Suprapubic skin (tissue), 4 donors: ENCODE data around the gene TMEM81. TPM values are rescaled to one million over a fixed set of nuclear protein-coding genes. Genes with fewer than 3 reads are reported as not detected.

Source experiments
- DNase-seq, 2 donors: peaks; one replicate each; pipeline ENCODE4 v3.0.0-alpha.2; 2019; ENCODE audit warnings: low spot score in 2 of 2
- H3K27ac ChIP-seq: fragments of 200-600 bp; sonication (generic); one replicate; pipeline ENCODE4 v1.5.1; 2019
- H3K27me3 ChIP-seq: fragments of 200-600 bp; sonication (generic); one replicate; pipeline ENCODE4 v1.5.1; 2019
- H3K36me3 ChIP-seq: fragments of 200-600 bp; sonication (generic); one replicate; pipeline ENCODE4 v1.5.1; 2019
- H3K4me1 ChIP-seq: fragments of 200-600 bp; sonication (generic); one replicate; pipeline ENCODE4 v1.5.1; 2019
- H3K4me3 ChIP-seq: fragments of 200-600 bp; sonication (generic); one replicate; pipeline ENCODE4 v1.5.1; 2019; ENCODE audit warnings: mild to moderate bottlenecking
- H3K9me3 ChIP-seq: fragments of 200-600 bp; sonication (generic); one replicate; pipeline ENCODE4 v1.5.1; 2019
- CTCF ChIP-seq, 2 donors: fragments of 200-600 bp in 1 of 2; fragments of 450-650 bp in 1 of 2; sonication (generic) in 1 of 2; IDR thresholded peaks; one replicate each; pipeline ENCODE4 v1.5.1; 2016 to 2019; ENCODE audit warnings: antibody characterized with exemption in 2 of 2, mild to moderate bottlenecking in 1 of 2, moderate library complexity in 1 of 2
- EP300 ChIP-seq: sonication (generic); formaldehyde crosslinking; IDR thresholded peaks from one replicate; pipeline ENCODE4 v1.6.1; 2017; ENCODE audit warnings: antibody characterized with exemption
- POLR2A ChIP-seq, 2 donors: fragments of 450-650 bp; IDR thresholded peaks; one replicate each; pipeline ENCODE4 v1.6.1; 2017; ENCODE audit warnings: antibody characterized with exemption in 2 of 2, mild to moderate bottlenecking in 2 of 2, moderate library complexity in 2 of 2
- POLR2AphosphoS5 ChIP-seq, 3 donors: sonication (generic); formaldehyde crosslinking; IDR thresholded peaks; one replicate each; pipeline ENCODE4 v1.6.1; 2017; ENCODE audit warnings: antibody characterized with exemption in 3 of 3
- WGBS: methylation state at CpG from one replicate; pipeline ENCODE4 v1.1.5; 2018; 5-methylcytosine and 5-hydroxymethylcytosine counted together
- total RNA-seq, 4 donors: library from RNA; depleted of rRNA; stranded (reverse); fragments of >200 nt; gene quantifications; one replicate each; pipeline ENCODE4 v1.1.0, GENCODE V29; 2016

The TMEM81 gene
- total RNA-seq, 4 donors from 2014 or later: 0.76 to 4.7 (median 2.8) TPM

GRCh38 chr1:205071028-205071409 is 13.2 kb downstream of the TMEM81 start:
- no peak for TF ChIP-seq POLR2AphosphoS5 (IDR thresholded peaks at IDR 0.05)
- no peak for TF ChIP-seq POLR2A (IDR thresholded peaks at IDR 0.05)
- no peak for TF ChIP-seq EP300
- no peak for TF ChIP-seq CTCF (IDR thresholded peaks at IDR 0.05)
- Histone ChIP-seq H3K36me3 (no peaks in the 10 kb centered on the region), H3K27me3 (no peaks in the 10 kb centered on the region), H3K9me3 (no peaks in the 10 kb centered on the region), H3K4me3 (no peak overlapping the region), H3K4me1 (peaks cover 13% of the 10 kb centered on the region), H3K27ac (no peak overlapping the region)
- WGBS: 100% methylated on average over 2 of the region's 2 CpGs
- no peak for DNase-seq

- WGBS: 85% methylated on average over 26 of the region's 42 CpGs
- DNase-seq: peak; percentile 63 to 78
- Histone ChIP-seq H3K4me1 (peaks cover 13% of the 10 kb centered on the region), H3K36me3 (no peaks in the 10 kb centered on the region), H3K27ac (no peak overlapping the region), H3K27me3 (no peaks in the 10 kb centered on the region), H3K4me3 (no peak overlapping the region), H3K9me3 (no peaks in the 10 kb centered on the region)
- TF ChIP-seq EP300: no peak
- no peak for TF ChIP-seq CTCF (IDR thresholded peaks at IDR 0.05)
- TF ChIP-seq POLR2AphosphoS5 (IDR thresholded peaks at IDR 0.05): no peak
- no peak for TF ChIP-seq POLR2A (IDR thresholded peaks at IDR 0.05)
Observed at GRCh38 chr1:205069371-205070125, 14.7 kb downstream of the TMEM81 start.

- H3K4me3 ChIP-seq: no peak overlapping the region
- WGBS: 11% methylated on average over 2 of the region's 2 CpGs
- H3K27ac ChIP-seq: no peak overlapping the region
- peaks cover 6% of the 10 kb centered on the region for H3K4me1 ChIP-seq
- H3K9me3 ChIP-seq: no peaks in the 10 kb centered on the region
- no peak for TF ChIP-seq CTCF (IDR thresholded peaks at IDR 0.05)
- no peak for TF ChIP-seq EP300
- TF ChIP-seq POLR2A (IDR thresholded peaks at IDR 0.05): no peak
- TF ChIP-seq POLR2AphosphoS5 (IDR thresholded peaks at IDR 0.05): no peak
- no peaks in the 10 kb centered on the region for H3K27me3 ChIP-seq
- no peak for DNase-seq
- no peaks in the 10 kb centered on the region for H3K36me3 ChIP-seq
Observed at GRCh38 chr1:205068457-205069040, 15.7 kb downstream of the TMEM81 start.

GRCh38 chr1:205068001-205068400 is 16.3 kb downstream of the TMEM81 start:
- TF ChIP-seq EP300 (no peak), POLR2AphosphoS5 (IDR thresholded peaks at IDR 0.05) (no peak), CTCF (IDR thresholded peaks at IDR 0.05) (no peak)
- Histone ChIP-seq H3K27ac (no peak overlapping the region), H3K36me3 (no peaks in the 10 kb centered on the region), H3K4me3 (no peak overlapping the region), H3K4me1 (peaks cover 1% of the 10 kb centered on the region), H3K9me3 (no peaks in the 10 kb centered on the region), H3K27me3 (no peaks in the 10 kb centered on the region)
- DNase-seq: peak in 1 of 2 donors; percentile 8
- WGBS: 74% methylated on average over 4 of the region's 4 CpGs

GRCh38 chr1:205067031-205067430 is 17.2 kb downstream of the TMEM81 start:
- H3K4me3 ChIP-seq: no peak overlapping the region
- no peaks in the 10 kb centered on the region for H3K4me1 ChIP-seq
- no peaks in the 10 kb centered on the region for H3K36me3 ChIP-seq
- DNase-seq: peak; percentile 50 to 59
- TF ChIP-seq EP300 (no peak), POLR2A (IDR thresholded peaks at IDR 0.05) (no peak)
- no peak overlapping the region for H3K27ac ChIP-seq
- 92% methylated on average over 6 of the region's 6 CpGs for WGBS
- no peaks in the 10 kb centered on the region for H3K27me3 ChIP-seq
- no peaks in the 10 kb centered on the region for H3K9me3 ChIP-seq
